A673 (cell line): Measurements from ENCODE around the gene ASB18.

Experiments used
- EZH2 ChIP-seq: fragments of 200-600 bp; sonication (generic); IDR thresholded peaks from 2 replicates; pipeline ENCODE4 v1.6.1; 2017; ENCODE audit warnings: borderline replicate concordance, low read depth, mild to moderate bottlenecking, mixed read lengths, antibody characterized with exemption, low read length; ENCODE audit not compliant: poor library complexity, severe bottlenecking
- TF ChIP-seq, protein P1 (sequence below): fragments of 300-800, 200-600 bp; sonication (generic); conservative IDR thresholded peaks from 2 replicates; pipeline ENCODE4 v1.5.1; 2017; ENCODE audit warnings: low read depth, mild to moderate bottlenecking, antibody characterized with exemption, low read length, moderate library complexity, mixed read lengths

DNA sequence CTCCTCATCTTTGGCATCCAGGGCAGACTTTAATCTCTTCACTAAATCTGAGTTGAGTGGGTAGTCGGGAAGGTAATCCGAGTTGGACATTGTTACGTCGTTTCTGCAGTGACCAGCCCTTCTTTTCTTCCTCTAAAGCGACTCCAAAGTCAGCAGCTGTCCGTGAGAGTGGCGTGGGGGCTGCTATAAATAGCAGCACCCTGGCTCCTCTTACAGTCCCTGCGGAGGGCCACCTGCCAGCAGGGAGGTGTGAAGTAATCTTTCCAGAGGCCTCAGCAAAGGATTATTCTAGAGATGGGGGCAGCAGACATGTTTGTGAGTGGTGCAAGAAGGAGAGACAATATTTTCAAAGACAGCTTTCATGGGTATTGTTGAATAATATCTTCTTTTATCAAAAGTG is at the start of gene ASB18:
- TF ChIP-seq, protein P1, sequence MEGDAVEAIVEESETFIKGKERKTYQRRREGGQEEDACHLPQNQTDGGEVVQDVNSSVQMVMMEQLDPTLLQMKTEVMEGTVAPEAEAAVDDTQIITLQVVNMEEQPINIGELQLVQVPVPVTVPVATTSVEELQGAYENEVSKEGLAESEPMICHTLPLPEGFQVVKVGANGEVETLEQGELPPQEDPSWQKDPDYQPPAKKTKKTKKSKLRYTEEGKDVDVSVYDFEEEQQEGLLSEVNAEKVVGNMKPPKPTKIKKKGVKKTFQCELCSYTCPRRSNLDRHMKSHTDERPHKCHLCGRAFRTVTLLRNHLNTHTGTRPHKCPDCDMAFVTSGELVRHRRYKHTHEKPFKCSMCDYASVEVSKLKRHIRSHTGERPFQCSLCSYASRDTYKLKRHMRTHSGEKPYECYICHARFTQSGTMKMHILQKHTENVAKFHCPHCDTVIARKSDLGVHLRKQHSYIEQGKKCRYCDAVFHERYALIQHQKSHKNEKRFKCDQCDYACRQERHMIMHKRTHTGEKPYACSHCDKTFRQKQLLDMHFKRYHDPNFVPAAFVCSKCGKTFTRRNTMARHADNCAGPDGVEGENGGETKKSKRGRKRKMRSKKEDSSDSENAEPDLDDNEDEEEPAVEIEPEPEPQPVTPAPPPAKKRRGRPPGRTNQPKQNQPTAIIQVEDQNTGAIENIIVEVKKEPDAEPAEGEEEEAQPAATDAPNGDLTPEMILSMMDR, result no peak
- no peak for TF ChIP-seq EZH2
